ENCODE results near the gene MUS81. TPM values are rescaled to one million over a fixed set of nuclear protein-coding genes. Genes with fewer than 3 reads are reported as not detected.
A peak's percentile ranks its signal among the peaks of the same experiment; 100 is the strongest.

MUS81 gene
- total RNA-seq, 2 donors from 2014 or later: 64.3 to 68.6 TPM

- WGBS: under 1% methylated on average over 10 of the region's 10 CpGs
These were observed 1.5 kb upstream of the MUS81 start for GRCh38 chr11:65858681-65859087.

GRCh38 chr11:65859095-65859811, 980 bp upstream of the MUS81 start:
- Histone ChIP-seq H3K4me3 (peak overlapping the region; percentile 99), H3K4me1 (replicated peaks) (peaks cover 12% of the 10 kb centered on the region), H3K27me3 (replicated peaks; ENCODE audit: insufficient read depth) (no peaks in the 10 kb centered on the region), H3K27ac (peak overlapping the region; percentile 94 to 96), H3K9me3 (no peaks in the 10 kb centered on the region), H3K36me3 (peaks cover 15 to 35% of the 10 kb centered on the region in 2 donors)
- TF ChIP-seq POLR2A (IDR thresholded peaks at IDR 0.05) (peak; percentile 87), POLR2AphosphoS5 (IDR thresholded peaks at IDR 0.05) (peak; percentile 96)
- TF ChIP-seq, protein P1, sequence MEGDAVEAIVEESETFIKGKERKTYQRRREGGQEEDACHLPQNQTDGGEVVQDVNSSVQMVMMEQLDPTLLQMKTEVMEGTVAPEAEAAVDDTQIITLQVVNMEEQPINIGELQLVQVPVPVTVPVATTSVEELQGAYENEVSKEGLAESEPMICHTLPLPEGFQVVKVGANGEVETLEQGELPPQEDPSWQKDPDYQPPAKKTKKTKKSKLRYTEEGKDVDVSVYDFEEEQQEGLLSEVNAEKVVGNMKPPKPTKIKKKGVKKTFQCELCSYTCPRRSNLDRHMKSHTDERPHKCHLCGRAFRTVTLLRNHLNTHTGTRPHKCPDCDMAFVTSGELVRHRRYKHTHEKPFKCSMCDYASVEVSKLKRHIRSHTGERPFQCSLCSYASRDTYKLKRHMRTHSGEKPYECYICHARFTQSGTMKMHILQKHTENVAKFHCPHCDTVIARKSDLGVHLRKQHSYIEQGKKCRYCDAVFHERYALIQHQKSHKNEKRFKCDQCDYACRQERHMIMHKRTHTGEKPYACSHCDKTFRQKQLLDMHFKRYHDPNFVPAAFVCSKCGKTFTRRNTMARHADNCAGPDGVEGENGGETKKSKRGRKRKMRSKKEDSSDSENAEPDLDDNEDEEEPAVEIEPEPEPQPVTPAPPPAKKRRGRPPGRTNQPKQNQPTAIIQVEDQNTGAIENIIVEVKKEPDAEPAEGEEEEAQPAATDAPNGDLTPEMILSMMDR (IDR thresholded peaks at IDR 0.05): peak in 1 of 4 experiments; percentile 32
- DNase-seq (ENCODE audit: low spot score): peak; percentile 99
- whole genome bisulfite sequencing: under 1% methylated on average over 38 of the region's 46 CpGs
- intact Hi-C loops (cut with DNase I): loop anchor here (2.0 kb wide), 1 partner anchor 14 kb away; the partner anchor contains the start of gene EFEMP2

More at GRCh38 chr11:65858681-65859087, 1.5 kb upstream of the MUS81 start:
- no peaks in the 10 kb centered on the region for H3K9me3 ChIP-seq
- DNase-seq (ENCODE audit: low spot score): no peak
- peaks cover 12% of the 10 kb centered on the region for H3K4me1 ChIP-seq (replicated peaks)
- H3K27me3 ChIP-seq (replicated peaks; ENCODE audit: insufficient read depth): no peaks in the 10 kb centered on the region
- peak overlapping the region; percentile 94 to 96 for H3K27ac ChIP-seq
- intact Hi-C loops (cut with DNase I): loop anchor here (2.0 kb wide), 1 partner anchor 14 kb away; the partner anchor contains the start of gene EFEMP2
- peak overlapping the region; percentile 99 for H3K4me3 ChIP-seq
- TF ChIP-seq POLR2AphosphoS5 (IDR thresholded peaks at IDR 0.05) (no peak), POLR2A (IDR thresholded peaks at IDR 0.05) (no peak)
- TF ChIP-seq, protein P1 (IDR thresholded peaks at IDR 0.05): no peak
- peaks cover 9 to 35% of the 10 kb centered on the region in 2 donors for H3K36me3 ChIP-seq

DNA sequence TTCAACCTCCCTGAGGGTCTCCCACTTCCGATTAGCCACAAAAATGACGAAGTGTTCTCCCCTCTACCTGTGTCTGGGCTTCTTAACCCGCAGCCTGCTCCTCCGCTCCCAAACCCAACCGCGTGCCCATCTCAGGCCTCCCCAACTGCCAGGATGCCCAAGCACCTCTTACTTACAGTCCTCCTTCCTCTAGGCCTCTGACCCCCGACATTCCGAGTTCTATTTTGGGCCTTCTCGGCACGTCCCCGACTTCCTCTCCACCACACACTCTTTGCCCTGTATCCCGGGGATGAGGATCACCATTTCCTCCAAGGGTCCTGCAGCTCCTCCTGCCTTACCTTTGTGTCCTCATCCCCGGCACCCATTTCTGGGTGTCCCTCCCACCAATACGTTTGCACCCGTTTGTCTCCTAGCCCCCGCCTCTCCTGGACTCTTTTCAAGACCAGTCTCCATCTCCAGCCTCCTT, 388 bp upstream of the MUS81 start:
- Histone ChIP-seq H3K4me3 (peak overlapping the region; percentile 99), H3K4me1 (replicated peaks) (peaks cover 12% of the 10 kb centered on the region), H3K27me3 (replicated peaks; ENCODE audit: insufficient read depth) (no peaks in the 10 kb centered on the region), H3K27ac (peak overlapping the region; percentile 94 to 96), H3K9me3 (no peaks in the 10 kb centered on the region), H3K36me3 (peaks cover 15 to 37% of the 10 kb centered on the region in 2 donors)
- intact Hi-C loops (cut with DNase I): loop anchor here (1.0 to 2.0 kb wide), 3 partner anchors 13 to 143 kb away; partner anchors contain the start of genes BANF1, C11orf68, DRAP1 and EFEMP2
- TF ChIP-seq POLR2AphosphoS5 (IDR thresholded peaks at IDR 0.05) (no peak), POLR2A (IDR thresholded peaks at IDR 0.05) (no peak)
- TF ChIP-seq, protein P1 (IDR thresholded peaks at IDR 0.05): no peak
- DNase-seq (ENCODE audit: low spot score): no peak
- WGBS: under 1% methylated on average over 16 of the region's 16 CpGs

DNA sequence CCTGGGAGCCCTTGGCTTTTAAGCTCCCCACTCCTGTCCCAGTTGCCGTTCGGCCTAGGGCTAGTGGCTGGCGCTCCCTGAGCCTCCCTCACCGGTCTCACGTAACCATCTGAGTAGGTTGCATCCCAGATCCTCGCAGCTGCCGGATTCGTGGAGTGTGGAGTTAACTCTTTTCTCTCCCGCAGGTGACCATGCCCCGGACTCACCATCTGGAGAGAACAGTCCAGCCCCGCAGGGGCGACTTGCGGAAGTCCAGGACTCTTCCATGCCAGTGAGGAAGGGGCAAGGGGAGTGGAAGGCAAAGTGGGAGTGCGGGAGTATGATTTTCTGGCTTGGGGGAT, 902 bp downstream of the MUS81 start:
- peaks cover 12 to 25% of the 10 kb centered on the region in 2 donors for H3K36me3 ChIP-seq
- peaks cover 10% of the 10 kb centered on the region for H3K4me1 ChIP-seq (replicated peaks)
- H3K4me3 ChIP-seq: peak overlapping the region; percentile 99
- H3K27me3 ChIP-seq (replicated peaks; ENCODE audit: insufficient read depth): no peaks in the 10 kb centered on the region
- DNase-seq (ENCODE audit: low spot score): no peak
- 11% methylated on average over 13 of the region's 14 CpGs for WGBS
- peak overlapping the region; percentile 94 to 96 for H3K27ac ChIP-seq
- TF ChIP-seq POLR2A (IDR thresholded peaks at IDR 0.05): no peak
- TF ChIP-seq, protein P1 (IDR thresholded peaks at IDR 0.05): no peak
- TF ChIP-seq POLR2AphosphoS5 (IDR thresholded peaks at IDR 0.05): no peak
- intact Hi-C loops (cut with DNase I): loop anchor here (2.0 kb wide), 1 partner anchor 142 kb away; the partner anchor contains the start of genes BANF1 and EIF1AD
- no peaks in the 10 kb centered on the region for H3K9me3 ChIP-seq
